HL-60/S4 (cell line): ENCODE measurements around the gene VSTM2B.
"Not testable (repeated sequence)": the region's sequence is repeated elsewhere in the genome, so short reads cannot be mapped to it uniquely, and the experiment has no call there.

Experiments used
- in situ Hi-C: fragments of 300-500 bp; cut with MboI; formaldehyde crosslinking; loops from 2 replicates; pipeline ENCODE4 v1.14.3; 2022; ENCODE audit warnings: low sequenced_read_pairs

VSTM2B gene

GRCh38 chr19:29544656-29545360 lies 19.0 kb downstream of the VSTM2B start:
- in situ Hi-C loops: no loop called here

- in situ Hi-C loops: not testable (repeated sequence)
These were observed 19.7 kb downstream of the VSTM2B start for GRCh38 chr19:29545447-29545846.

GRCh38 chr19:29545866-29546582 lies 20.2 kb downstream of the VSTM2B start:
- in situ Hi-C loops: no loop called here

GRCh38 chr19:29546583-29547190 lies 20.9 kb downstream of the VSTM2B start:
- in situ Hi-C loops: no loop called here

- in situ Hi-C loops: no loop called here
These were observed 21.7 kb downstream of the VSTM2B start for GRCh38 chr19:29547361-29547960.

GRCh38 chr19:29547981-29548380 lies 22.2 kb downstream of the VSTM2B start:
- in situ Hi-C loops: no loop called here

GRCh38 chr19:29548483-29549085 lies 22.8 kb downstream of the VSTM2B start:
- in situ Hi-C loops: no loop called here

GRCh38 chr19:29549105-29550070 lies 23.6 kb downstream of the VSTM2B start:
- in situ Hi-C loops: no loop called here

- in situ Hi-C loops: no loop called here
These were observed 25.1 kb downstream of the VSTM2B start for GRCh38 chr19:29550896-29551295.

- in situ Hi-C loops: no loop called here
These were observed 26.0 kb downstream of the VSTM2B start for GRCh38 chr19:29551774-29552173.

GRCh38 chr19:29552454-29553280 lies 26.9 kb downstream of the VSTM2B start:
- in situ Hi-C loops: no loop called here

- in situ Hi-C loops: no loop called here
These were observed 28.4 kb downstream of the VSTM2B start for GRCh38 chr19:29554149-29554548.

- in situ Hi-C loops: not testable (repeated sequence)
These were observed 33.3 kb downstream of the VSTM2B start for GRCh38 chr19:29559110-29559509.

- in situ Hi-C loops: no loop called here
These were observed 33.9 kb downstream of the VSTM2B start for GRCh38 chr19:29559743-29560142.

- in situ Hi-C loops: no loop called here
These were observed 34.7 kb downstream of the VSTM2B start for GRCh38 chr19:29560313-29561075.

GRCh38 chr19:29561601-29562000 lies 35.8 kb downstream of the VSTM2B start:
- in situ Hi-C loops: no loop called here

- in situ Hi-C loops: no loop called here
These were observed 36.8 kb downstream of the VSTM2B start for GRCh38 chr19:29562299-29563297.
